Head of caudate nucleus (tissue), 42 donors: ENCODE measurements around the gene BRINP1.
"Not testable (repeated sequence)": the region's sequence is repeated elsewhere in the genome, so short reads cannot be mapped to it uniquely, and the experiment has no call there.

Experiments
- DNase-seq, 42 donors: peaks; one replicate each; pipeline versions ENCODE4 v3.0.0 to v3.0.0-alpha.2; 2020 to 2021; ENCODE audit warnings: mixed read lengths in 7 of 42
- intact Hi-C: fragments of 100-400 bp; cut with DNase I; formaldehyde crosslinking; loops from one replicate; pipeline ENCODE4 v1.15.0; 2022

The BRINP1 gene

GRCh38 chr9:119250730-119251129 lies 118.5 kb downstream of the BRINP1 start:
- intact Hi-C loops, result no loop called here
- no peak for DNase-seq

- intact Hi-C loops, result no loop called here
- DNase-seq, result no peak
Measured at GRCh38 chr9:119240546-119240945, 128.7 kb downstream of the BRINP1 start.

- DNase-seq, result no peak
- intact Hi-C loops, result no loop called here
Measured at GRCh38 chr9:119234636-119235035, 134.6 kb downstream of the BRINP1 start.

- no peak for DNase-seq
- intact Hi-C loops, result no loop called here
Measured at GRCh38 chr9:119227422-119227821, 141.8 kb downstream of the BRINP1 start.

- DNase-seq, result no peak
- intact Hi-C loops, result no loop called here
Measured at GRCh38 chr9:119224431-119224830, 144.8 kb downstream of the BRINP1 start.

- DNase-seq, result no peak
- intact Hi-C loops, result no loop called here
Measured at GRCh38 chr9:119221276-119221675, 148.0 kb downstream of the BRINP1 start.

- intact Hi-C loops, result no loop called here
- DNase-seq, result no peak
Measured at GRCh38 chr9:119218293-119218692, 150.9 kb downstream of the BRINP1 start.

- intact Hi-C loops, result no loop called here
- peak in 33 of 42 donors; percentile 2 to 71 (median 26) for DNase-seq
Measured at GRCh38 chr9:119216651-119217331, 152.4 kb downstream of the BRINP1 start.

- intact Hi-C loops, result no loop called here
- DNase-seq, result no peak
Measured at GRCh38 chr9:119215651-119216050, 153.6 kb downstream of the BRINP1 start.

- intact Hi-C loops, result no loop called here
- no peak for DNase-seq
Measured at GRCh38 chr9:119213471-119213870, 155.8 kb downstream of the BRINP1 start.

- intact Hi-C loops, result no loop called here
- no peak for DNase-seq
Measured at GRCh38 chr9:119197893-119198607, 171.2 kb downstream of the BRINP1 start.

GRCh38 chr9:119195521-119195920 lies 173.7 kb downstream of the BRINP1 start:
- no peak for DNase-seq
- intact Hi-C loops, result no loop called here

GRCh38 chr9:119185298-119185697 lies 183.9 kb downstream of the BRINP1 start:
- no peak for DNase-seq
- intact Hi-C loops, result no loop called here

GRCh38 chr9:119184265-119184936 lies 184.8 kb downstream of the BRINP1 start:
- intact Hi-C loops, result no loop called here

GRCh38 chr9:119181561-119181960 lies 187.7 kb downstream of the BRINP1 start:
- DNase-seq, result no peak
- intact Hi-C loops, result no loop called here

More at GRCh38 chr9:119184265-119184936, 184.8 kb downstream of the BRINP1 start:
- no peak for DNase-seq

GRCh38 chr9:119180897-119181296 lies 188.3 kb downstream of the BRINP1 start:
- intact Hi-C loops, result no loop called here
- peak in 1 of 42 donors; percentile 40 for DNase-seq

GRCh38 chr9:119179701-119180100 lies 189.5 kb downstream of the BRINP1 start:
- intact Hi-C loops, result no loop called here
- DNase-seq, result no peak

- DNase-seq, result peak in 27 of 42 donors; percentile 14 to 81 (median 37)
- intact Hi-C loops, result no loop called here
Measured at GRCh38 chr9:119177196-119177595, 192.0 kb downstream of the BRINP1 start.

- DNase-seq, result no peak
- intact Hi-C loops, result no loop called here
Measured at GRCh38 chr9:119175581-119175980, 193.7 kb downstream of the BRINP1 start.

- intact Hi-C loops, result not testable (repeated sequence)
- DNase-seq, result peak in 21 of 42 donors; percentile 12 to 55 (median 31)
Measured at GRCh38 chr9:119169222-119169621, 200.0 kb downstream of the BRINP1 start.
